Measurements from ENCODE around the gene ETV6.

Gene ETV6

DNA sequence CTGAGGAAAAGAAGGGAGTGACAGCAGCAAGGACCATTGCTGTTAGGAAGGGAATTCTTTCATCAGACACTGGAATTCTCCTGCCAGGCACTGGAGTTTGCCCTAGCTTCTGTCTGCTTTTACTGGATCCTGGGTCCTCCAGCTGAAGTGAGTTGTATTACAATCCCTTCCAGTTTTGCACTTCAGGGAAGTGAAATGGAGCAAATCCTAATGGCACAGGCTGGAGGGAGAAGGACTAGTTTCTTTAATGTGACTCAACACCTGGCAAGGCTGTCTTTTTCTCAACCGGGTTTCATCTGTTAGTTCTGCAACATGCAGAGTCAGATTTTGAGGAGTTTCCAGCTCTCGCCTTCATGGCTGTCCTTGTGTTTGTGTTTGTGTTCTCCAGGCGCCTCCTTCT, 45.8 kb downstream of the ETV6 start:
- no peak for DNase-seq (ENCODE audit: low spot score)

DNA sequence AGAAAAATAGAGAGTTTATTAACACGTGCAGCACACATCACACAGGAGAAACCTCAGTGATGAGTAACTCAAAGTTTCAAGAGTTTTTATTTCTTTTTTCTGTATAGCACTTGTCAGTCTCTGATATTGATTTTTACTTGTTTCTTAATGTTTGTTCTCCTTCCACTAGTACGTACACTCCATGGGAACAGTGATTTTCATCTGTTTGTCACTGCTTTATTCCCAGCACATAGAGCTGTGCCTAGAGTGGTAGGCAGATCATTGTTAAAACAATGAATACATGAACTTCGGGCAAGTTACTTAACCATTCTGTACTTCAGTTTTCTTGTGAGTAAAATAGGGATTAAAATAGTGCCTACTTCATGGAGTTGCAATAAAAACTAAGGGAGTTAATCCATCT, 46.6 kb downstream of the ETV6 start:
- DNase-seq (ENCODE audit: low spot score) = no peak

DNA sequence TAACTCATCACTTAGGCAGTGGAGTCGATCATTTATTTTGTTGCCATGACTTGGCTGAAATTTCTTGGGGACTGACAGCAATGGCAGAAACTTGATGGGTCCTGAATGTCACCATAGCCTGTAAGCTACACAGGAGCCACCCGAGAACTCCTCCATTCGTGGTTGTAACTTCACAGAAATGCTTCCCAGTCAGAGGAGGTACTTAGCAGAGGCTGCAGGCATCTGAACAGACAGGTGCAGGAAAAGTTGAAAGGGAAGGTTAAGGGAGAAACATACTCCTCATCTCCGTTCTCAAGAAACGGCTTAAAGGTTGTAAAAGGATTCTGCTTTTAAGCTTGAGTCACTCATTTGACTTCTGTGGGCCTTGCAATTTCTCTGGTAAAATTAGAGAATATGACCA, 47.7 kb downstream of the ETV6 start:
- no peak for DNase-seq (ENCODE audit: low spot score)

GRCh38 chr12:11697670-11698387, 48.4 kb downstream of the ETV6 start:
- DNase-seq (ENCODE audit: low spot score) = no peak

DNA sequence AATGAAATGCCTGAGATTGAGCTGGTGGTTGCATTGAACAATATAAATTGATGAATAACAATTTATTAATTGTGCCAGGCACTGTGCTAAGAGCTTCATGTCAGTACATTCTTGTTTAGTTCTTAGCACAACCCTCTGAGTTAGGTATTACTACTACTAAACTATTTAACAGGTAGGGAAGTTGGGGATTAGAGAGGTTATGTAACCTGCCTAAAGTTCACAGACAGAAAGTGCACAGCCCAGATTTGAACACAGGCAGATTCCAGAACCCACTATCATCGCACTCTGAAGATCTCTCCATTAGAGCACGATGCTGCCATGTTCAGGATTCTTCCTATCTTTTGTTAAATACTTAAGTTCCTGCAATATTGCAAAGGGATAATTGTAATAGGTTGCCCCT, 49.3 kb downstream of the ETV6 start:
- DNase-seq (ENCODE audit: low spot score) = no peak

GRCh38 chr12:11701433-11701832, 52.0 kb downstream of the ETV6 start:
- DNase-seq (ENCODE audit: low spot score) = no peak

- no peak for DNase-seq (ENCODE audit: low spot score)
Observed at GRCh38 chr12:11702959-11703358, 53.5 kb downstream of the ETV6 start.

DNA sequence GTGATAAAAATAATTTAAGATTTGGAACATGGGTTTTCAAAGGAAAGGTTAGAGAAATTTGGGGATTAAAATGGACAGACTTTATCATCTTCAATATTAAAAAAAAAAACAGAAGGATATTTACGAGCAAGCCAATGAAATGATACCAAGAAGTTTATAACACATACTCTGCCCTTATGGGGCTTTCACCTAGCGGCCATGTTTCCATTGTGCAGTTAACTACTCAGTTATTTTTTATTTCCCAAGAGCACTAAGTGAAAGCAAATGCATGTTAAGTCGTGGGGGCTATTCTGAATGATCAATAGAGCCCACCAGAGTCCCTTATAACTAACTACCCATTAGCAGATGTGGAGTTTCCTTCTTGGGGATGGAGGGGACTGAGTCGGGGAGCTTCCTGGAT, 53.9 kb downstream of the ETV6 start:
- DNase-seq (ENCODE audit: low spot score) = no peak

DNA sequence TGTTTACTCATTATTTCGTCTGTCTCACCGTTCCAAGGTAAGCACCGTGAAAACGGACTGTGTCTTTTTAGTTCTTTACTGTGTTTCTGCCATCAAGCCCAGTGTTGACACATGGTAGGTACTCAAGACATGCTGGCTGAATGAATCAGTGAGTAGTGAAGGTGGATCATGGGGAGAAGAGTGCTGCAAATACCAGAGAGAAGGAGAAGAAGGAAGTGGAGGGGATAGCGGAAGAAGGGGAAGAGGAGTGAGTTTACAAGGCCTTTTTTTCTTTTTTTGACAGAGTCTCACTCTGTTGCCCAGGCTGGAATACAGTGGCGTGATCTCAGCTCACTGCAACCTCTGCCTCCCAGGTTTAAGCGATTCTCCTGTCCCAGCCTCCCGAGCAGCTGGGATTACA, 54.6 kb downstream of the ETV6 start:
- no peak for DNase-seq (ENCODE audit: low spot score)

DNA sequence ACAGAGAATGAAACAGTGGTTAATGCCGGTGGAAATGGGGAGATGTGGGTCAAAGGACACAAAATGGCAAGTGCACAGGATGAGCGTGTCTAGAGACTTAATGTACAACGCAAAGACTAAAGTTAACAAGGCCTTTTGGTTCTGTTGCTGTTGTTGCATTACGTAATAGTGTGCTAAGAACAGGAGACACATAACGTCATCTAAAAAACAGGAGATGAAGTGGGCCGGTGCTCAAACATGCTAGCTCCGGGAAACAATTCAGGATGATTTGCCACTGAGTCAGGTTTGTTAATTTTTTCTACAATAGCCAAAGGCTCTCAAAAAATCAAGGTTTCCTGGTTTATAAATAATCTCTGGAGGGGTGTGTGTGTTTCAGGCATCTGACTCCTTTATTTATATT, 55.5 kb downstream of the ETV6 start:
- no peak for DNase-seq (ENCODE audit: low spot score)

- no peak for DNase-seq (ENCODE audit: low spot score)
Observed at GRCh38 chr12:11706509-11707379, 57.3 kb downstream of the ETV6 start.

DNA sequence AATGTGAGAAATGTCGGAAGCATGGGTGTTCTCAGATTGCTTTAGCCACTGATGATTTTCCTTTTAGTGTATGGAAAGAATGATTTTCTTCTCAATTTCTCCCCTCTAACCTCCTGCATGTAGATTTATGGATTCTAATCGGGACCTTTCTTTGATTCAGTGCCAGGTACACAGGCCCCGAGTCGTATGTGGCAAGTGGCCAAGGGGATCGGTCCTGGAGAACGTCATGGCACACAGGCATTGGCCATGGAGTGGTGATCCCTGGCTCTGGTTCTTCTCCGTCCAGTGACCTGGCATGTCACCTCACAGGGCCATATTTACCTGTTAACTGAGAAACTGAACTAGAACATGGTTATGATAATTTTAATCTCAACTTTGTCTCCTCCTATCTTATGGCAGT, 58.1 kb downstream of the ETV6 start:
- no peak for DNase-seq (ENCODE audit: low spot score)

DNA sequence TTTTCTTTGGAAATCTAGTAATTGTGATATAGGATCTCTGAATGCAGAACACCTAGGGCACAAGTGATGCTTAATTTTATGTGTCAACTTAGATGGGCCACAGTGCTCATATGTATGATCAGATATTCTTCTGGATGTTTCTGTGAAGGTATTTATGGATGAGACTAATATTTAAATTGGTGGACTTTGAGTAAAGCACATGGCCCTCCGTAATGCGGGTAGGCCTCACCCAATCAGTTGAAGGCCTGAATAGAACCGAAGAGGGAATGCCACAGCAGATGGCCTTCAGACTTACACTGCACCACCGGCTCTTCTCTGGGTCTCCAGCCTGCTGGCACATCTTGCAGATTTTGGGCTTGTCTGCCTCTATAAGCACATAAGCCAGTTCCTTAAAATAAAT, 60.0 kb downstream of the ETV6 start:
- no peak for DNase-seq (ENCODE audit: low spot score)

DNA sequence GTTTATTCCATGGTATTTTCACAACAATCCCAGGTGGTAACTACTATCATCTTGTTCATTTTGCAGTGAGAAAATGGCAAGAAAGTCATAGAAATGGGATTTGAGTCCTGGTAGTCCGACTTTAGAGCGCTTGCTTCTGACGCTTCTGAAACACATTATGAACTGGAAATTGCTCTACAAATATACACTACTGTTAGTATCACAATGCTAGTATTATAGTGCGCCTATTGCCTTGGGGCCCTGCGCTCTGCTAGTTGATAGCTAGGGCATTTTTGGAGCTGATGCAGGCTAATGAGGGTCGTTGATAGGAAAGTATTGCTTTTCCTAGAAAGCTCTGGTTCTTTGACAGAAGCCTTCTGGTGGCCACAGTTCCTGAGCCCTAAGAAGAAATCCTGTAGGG, 61.0 kb downstream of the ETV6 start:
- no peak for DNase-seq (ENCODE audit: low spot score)

DNA sequence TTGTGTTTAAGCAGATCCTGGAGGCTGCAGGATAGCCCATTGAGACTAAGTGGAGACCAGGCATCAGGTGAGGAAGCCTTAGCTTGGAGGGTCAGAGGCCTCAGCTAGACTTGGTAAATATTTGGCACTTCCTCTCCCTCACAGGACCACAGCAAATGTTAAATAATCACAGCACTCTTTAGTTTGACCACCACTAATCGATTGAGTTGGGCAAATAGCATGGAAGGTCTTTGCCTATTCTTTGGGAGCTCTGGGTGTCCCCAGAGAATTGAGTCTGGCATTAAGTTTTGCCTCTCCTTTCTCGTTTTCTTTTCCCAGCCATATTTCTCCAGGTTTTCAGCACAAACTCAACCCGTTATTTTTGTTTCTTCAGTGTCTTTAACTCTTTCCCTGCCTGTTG, 61.4 kb downstream of the ETV6 start:
- no peak for DNase-seq (ENCODE audit: low spot score)

- DNase-seq (ENCODE audit: low spot score) = no peak
Observed at GRCh38 chr12:11711651-11712327, 62.3 kb downstream of the ETV6 start.

DNA sequence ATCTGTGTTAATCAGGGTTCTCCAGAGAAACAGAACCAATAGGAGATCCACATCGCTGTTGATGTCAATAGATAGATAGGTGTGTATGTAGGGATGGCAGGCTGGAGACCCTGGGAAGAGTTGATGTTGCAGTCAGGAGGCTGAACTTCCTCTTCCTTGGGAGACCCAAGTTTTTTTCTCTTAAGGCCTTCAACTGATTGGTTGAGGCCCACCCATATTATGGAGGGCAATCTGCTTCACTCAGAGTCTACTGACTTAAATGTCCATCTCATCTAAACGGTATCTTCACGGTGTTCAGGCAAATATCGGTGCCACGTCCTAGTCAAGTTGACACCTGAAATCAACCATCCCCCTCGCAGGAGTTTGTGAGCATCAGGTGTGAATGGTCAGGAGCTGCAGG, 63.0 kb downstream of the ETV6 start:
- DNase-seq (ENCODE audit: low spot score) = no peak

GRCh38 chr12:11713202-11713601, 63.7 kb downstream of the ETV6 start:
- no peak for DNase-seq (ENCODE audit: low spot score)

GRCh38 chr12:11714626-11715025, 65.2 kb downstream of the ETV6 start:
- DNase-seq (ENCODE audit: low spot score) = no peak

DNA sequence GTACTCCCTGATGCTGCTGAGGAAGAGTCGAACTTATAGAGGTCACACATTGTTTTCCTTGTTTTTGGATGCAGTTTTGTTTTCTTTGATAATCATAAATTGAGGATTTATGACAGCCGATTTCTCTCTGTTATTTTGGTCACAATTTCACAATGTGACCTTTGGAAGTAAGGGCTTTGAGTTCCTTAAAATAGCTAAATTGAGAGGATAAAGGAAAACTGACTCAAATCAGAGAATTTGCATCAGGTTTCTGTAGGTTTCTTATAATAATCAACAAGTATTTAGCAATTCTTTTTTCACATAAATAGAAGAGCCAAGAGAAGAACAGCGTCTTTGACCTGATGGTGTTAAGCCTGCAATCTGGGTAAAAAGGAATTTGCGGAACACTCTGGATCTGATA, 66.1 kb downstream of the ETV6 start:
- DNase-seq (ENCODE audit: low spot score) = no peak

- no peak for DNase-seq (ENCODE audit: low spot score)
Observed at GRCh38 chr12:11716794-11717518, 67.5 kb downstream of the ETV6 start.

- no peak for DNase-seq (ENCODE audit: low spot score)
Observed at GRCh38 chr12:11717519-11717961, 68.1 kb downstream of the ETV6 start.

Data from CD4-positive, alpha-beta T cell treated with Interleukin-6 at 100 ng/mL for 8 hours (primary cell).